Activated T-cell treated with anti-CD3 and anti-CD28 coated beads for 24 hours (primary cell): ENCODE measurements around the gene PRTG.

Experiments used
- DNase-seq: peaks from one replicate; pipeline ENCODE4 v3.0.0-alpha.2; 2020; ENCODE audit warnings: low read depth

Gene PRTG

GRCh38 chr15:55562601-55563000 lies 180.4 kb downstream of the PRTG start:
- DNase-seq, result no peak
